ENCODE results near the gene EIF5AL1.
"Not testable (repeated sequence)": the region's sequence is repeated elsewhere in the genome, so short reads cannot be mapped to it uniquely, and the experiment has no call there.

The EIF5AL1 gene

DNA sequence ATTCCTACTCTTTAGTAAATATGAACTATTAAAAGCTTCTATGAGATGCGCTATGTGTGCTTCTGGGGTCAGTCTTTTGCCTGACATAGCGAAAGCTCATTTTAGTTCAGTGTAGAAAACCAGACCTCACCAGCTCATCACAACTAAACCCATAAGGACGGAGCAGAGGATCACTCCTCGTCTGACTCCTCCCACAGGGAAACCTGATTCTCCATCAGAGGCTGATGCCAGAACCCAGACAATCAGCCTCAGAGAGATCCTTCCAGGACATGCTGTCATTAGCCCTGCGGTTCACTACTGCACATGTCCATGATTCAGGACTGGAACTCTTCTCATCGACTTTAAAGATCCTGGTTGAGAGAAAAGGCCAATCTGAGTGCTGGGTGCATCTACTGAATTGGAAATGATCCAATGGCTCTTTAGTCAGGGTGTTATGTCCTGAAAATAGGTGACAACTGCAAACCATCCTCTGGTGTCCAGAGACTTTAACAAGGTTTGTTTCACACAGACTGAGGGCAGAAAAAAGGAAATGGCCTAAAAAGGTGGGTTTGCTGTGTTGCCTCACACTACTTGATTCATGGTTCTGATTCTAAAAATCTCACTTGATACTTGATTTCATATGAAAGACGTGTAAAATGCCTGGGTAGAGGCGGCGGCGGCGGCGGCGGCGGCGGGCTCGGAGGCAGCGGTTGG is at the start of gene EIF5AL1:
Gene EIF5AL1, plus strand, starts transcription at position 643 of the 693 bp plus-strand sequence. CDS start 117 bp downstream, outside the sequence.
- DNase-seq, result not testable (repeated sequence)

DNA sequence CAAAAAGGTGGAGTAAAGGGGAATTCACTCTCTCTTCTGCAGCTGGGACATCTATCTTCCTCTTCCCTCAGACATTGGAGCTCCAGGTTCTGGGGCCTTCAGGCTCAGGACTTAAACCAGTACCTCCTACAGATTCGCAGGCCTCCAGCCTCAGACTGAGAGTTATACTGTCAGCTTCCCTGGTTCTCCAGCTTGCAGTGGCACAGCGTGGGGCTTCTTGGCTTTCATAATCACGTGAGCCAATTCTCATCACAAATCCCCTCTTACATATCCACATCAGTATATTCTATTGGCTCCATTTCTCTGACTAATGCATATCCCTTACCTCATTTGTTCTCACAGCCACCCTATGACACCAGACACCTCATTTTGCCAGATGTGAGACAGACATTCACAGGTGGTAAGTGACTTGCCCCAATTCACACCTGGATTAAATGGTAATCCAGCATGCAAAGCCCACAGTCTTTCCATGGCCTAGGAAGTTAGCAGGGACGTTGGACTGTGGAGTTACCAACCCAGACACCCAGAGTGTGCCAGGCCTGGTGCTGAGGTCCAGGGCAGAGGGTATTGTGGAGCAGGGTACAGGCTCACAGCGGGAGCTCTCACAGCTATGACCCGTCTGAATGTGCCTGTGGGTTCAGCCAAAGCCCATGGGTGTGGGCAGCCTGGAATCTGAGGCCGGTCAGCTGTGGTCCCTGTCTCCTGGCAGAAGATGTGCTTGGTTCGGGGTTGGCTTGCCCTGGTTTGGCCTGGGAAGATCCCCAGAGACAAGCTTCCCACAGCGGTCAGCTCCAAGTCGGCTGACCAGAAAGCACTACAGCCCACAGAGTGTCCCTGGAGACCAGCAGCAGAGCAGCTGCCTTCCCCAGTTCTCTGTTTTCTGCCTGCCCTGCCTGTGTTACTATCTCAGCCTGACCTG is 48.5 kb upstream of the EIF5AL1 start:
- DNase-seq, result no peak

DNA sequence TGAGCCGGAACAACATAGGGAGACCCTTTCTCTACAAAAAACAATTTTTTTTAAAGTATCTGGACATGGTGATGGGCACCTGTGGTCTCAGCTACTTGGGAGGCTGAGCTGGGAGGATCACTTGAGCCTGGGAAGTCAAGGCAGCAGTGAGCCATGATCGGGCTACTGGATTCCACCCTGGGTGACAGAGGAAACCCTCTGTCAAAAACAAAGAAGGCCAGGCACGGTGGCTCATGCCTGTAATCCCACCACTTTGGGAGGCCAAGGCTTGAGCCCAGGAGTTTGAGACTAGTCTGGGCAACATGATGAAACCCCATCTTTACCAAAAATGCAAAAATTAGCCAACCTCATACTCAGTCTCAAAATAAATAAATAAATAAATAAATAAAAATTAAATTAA is 47.0 kb upstream of the EIF5AL1 start:
- no peak for DNase-seq

DNA sequence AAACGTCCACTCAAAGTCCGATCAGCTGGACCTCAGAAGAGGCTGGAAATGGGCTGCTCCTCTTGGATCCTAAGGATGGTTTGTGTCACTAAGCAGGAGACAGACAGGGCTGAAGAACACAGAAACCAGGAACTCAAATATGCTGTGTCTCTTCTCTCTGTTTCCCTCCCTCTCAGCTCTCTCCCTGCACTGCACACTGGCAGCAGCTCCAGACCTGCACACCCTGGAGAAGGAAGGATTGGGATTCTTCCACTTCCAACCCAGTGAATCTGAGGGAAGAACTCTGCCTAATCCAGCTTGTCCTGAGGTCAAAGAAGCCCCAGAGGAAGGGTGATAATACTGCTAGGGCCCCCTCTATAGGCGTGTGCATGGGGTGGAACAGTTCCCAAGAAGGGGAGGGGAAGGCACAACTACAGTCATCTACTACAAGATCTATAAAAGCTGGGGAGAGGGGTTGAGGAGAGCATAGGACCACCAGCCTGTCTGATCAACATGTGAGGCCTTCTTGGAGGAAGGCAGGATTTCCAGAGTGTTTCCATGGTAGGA is 44.2 kb upstream of the EIF5AL1 start:
- no peak for DNase-seq

DNA sequence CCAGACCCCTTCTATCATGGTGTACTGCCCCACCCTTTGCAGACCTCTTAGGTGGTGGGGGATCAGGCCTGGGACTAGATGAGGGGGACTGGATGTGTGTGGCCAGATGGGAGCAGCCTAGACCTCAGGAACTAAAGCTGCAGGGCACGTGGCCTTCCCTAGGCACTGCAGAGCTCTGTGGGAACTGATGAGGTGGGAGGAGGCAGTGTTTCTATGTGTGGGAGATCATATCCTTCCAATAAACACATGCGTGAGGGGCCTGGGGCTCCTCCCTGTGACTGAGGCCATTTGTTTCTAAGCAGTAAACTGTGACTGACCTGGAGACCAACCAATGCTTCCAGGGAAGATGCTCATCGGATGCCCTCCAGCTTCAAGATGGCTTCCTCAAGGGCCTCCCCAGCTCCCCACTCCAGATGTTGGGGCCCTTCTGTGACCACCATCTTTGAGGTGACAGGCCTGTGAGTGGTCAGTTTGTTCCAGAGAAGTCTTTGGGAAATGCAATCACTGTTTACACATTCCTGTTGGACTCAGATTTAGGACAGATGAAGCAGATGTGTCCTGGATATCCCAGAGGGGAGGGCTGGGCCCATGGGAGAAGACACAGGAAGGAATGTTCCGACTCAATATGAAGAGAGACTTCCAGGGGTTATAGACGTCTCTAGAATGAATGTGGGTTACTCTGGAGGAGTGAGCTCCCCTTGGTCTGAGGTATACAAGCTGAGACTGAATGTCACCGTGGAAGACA is 43.3 kb upstream of the EIF5AL1 start:
- no peak for DNase-seq

DNA sequence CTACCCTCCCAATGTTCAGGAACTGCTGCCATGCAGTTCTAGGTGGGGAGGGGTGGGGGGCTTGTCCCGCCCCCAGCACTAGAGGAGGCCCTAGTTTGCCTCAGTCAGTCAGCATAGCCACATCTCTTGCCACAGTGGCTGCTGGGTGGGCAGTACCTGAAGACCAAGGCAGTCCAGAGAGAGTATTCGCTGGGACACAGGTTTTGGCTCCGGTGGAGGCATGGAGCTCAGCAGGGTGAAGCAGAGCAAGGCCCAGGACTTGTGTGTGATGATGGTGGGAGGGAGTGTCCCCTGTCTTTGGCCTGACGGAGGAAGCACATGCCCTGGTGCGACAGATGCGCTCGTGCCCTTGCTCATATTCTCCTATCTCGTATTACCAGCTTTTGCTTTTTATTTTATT is 42.2 kb upstream of the EIF5AL1 start:
- no peak for DNase-seq

DNA sequence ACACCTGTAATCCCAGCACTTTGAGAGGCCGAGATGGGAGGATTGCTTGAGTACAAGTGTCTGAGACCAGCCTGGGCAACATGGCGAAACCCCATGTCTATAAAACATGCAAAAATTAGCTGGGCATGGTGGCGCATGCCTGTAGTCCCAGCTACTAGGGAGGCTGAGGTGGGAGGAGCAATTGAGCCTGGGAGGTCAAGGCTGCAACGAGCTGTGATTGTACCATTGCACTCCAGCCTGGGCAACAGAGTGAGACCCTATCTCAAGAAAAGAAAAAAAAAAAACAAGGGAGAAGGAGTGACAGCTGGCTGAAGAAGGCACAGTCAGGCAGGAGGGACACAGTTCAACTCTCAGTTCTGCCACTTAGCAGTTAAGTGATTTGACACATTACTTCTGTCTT is 40.6 kb upstream of the EIF5AL1 start:
- no peak for DNase-seq

DNA sequence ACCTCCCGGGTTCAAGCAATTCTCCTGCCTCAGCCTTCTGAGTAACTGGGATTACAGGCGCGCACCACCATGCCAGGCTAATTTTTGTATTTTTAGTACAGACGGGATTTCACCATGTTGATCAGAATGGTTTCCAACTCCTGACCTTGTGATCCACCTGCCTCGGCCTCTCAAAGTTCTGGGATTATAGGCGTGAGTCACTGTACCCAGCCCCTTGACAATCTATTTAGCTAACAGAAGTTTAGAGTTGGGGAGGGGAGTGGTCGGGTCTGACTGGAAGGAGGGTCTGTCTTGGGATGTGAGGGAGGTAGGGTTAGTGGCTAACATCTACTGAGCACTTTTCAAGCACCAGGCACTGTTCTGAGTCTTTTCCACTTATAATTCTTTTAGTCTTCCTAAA is 39.9 kb upstream of the EIF5AL1 start:
- DNase-seq, result no peak

DNA sequence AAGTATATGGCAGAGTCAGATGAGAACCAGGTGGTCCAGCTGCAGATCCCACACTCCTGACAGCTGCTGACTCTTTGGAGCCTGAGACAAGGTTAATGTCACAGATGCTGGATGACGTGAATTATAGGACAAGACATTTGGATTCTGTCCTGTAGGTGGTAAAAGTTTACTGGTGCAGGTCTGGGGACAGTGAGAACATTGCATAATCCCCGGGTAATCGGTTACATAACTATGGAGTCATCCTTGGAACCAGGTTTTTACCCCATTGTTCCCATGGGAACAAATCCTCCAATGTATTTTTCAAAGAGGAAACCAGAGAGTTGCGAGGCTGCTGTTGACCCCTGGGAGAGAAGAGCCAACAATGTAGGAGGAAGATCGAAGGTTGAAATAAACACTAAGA is 39.4 kb upstream of the EIF5AL1 start:
- peak in 1 of 3 donors; percentile 14 for DNase-seq

DNA sequence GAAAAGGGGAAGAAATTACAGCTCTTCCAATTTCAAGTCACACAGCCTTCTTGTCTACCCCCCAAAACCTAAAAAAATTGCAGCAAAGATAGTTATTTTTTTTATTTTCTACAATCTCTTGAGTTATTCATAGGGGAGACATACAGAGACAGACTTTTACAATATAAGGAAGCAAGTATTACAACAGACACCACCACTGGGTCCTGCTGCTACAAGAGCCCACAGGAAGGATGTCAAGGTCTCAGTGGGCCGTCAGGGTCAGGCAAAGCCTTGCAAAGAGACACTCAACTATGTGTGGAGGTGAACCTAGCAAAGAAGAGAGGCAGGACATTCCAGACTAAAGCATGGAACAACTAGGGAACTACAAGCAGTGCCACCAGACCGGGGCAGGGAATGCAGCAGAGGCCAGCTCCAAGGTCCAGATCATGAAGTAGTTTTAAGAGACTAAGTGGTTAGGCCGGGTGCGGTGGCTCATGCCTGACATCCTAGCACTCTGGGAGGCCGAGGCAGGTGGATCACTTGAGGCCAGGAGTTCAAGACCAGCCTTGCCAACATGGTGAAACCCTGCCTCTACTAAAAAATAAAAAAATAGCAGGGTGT is 38.7 kb upstream of the EIF5AL1 start:
- DNase-seq, result peak in 2 of 3 donors; percentile 30 to 46

DNA sequence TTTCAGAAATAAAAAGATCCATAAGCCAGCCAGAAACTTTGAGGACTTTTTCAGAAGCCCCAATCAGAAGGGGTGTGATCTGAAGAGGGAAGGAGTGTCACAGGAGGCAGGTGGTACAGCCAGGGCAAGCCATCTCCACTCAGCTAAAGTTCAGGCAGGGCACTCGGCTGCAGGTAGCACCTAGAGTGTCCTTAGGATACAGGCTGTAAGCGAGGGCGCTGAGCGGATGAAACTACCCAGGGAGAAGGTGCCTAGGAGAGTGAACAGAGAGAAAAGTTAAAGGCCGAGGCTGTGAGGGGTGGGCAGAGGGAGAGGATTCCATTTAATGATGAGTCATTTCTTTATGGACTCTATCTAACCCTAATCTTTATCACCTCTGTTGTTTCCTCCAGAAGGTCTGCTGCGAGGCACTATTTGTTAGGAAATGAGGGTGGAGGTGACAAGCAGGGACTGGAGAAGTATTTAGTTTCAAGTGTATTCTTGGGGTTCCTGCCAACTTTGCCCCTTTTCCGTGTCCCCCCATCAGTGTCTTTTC is 37.1 kb upstream of the EIF5AL1 start:
- no peak for DNase-seq

DNA sequence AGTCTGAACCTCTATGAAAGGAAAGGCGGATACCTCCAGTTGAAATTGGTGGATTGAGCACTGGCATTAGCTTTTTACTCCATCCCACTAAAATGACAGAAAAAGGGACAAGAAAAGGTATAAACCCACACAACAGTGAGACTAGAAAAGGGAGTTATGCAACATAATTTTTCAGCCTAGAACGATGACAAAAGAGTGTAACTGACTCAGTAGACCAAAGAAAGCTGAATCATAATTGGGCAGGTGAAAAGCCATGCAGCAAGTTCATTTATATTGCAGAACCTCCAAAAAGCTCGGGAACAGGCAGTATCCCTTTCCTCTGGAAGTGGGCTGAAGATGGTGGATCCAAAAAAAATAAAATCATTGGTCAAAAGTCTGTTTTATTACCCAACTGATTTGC is 36.5 kb upstream of the EIF5AL1 start:
- DNase-seq, result no peak

DNA sequence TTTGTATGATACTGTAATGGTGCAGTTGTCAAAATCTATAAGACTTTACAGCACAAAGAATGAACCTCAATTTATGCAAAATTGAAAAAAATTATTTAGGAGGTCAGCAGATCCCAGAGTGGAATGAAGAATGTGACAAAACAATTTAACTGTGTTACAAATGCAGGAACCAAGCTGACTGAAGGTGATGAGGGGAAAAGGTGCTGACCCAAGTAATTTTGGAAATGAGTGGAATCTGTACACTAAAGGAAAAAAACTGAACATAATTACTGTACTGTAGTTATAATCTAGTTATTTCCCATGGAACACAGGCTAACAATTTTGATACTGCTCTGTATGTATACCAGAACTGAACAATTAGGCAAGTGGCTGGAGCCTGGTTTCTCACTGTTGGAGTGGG is 35.7 kb upstream of the EIF5AL1 start:
- no peak for DNase-seq

DNA sequence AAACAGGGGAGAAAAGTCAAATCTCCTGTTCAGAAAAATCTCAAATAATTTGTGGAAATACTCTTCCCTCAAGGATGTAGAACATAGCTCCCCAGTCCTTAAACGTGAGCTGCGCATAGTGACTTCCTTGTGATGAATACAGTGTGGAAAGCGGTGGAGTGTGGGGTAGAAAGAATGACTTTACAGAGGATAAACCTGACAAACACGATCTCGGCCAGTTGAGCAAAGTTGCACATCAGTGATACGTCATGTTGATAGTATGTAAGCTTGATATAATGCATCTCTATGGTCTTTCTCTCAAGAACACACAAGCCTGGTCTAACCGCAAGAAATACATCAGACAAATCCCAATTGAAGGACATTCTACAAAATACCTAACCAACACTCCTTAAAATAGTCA is 34.9 kb upstream of the EIF5AL1 start:
- DNase-seq, result no peak

DNA sequence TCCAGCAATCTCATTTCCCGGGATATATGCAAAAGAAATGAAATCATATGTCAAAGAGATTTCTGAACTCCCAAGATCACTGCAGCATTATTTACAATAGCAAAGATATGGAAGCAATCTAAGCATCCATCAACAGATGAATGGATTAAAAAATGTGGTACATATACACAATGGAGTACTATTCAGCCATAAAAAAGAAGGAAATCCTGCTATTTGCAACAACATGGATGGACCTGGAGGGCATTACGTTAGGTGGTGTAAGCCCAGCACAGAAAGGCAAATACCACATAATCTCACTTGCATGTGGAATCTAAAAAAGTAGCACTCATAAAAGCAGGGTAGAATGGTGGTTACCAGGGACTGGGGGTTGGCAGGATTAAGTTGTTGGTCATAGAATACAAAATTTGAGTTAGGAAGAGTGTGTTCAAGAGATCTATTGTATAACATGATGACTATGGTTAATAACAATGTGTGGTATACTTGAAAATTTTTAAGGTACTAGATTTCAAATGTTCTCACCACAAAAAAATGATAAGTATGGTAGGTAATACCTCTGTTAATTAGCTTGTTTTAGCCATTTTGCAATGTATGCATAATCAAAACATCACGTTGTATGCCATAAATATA is 32.9 kb upstream of the EIF5AL1 start:
- DNase-seq, result no peak

DNA sequence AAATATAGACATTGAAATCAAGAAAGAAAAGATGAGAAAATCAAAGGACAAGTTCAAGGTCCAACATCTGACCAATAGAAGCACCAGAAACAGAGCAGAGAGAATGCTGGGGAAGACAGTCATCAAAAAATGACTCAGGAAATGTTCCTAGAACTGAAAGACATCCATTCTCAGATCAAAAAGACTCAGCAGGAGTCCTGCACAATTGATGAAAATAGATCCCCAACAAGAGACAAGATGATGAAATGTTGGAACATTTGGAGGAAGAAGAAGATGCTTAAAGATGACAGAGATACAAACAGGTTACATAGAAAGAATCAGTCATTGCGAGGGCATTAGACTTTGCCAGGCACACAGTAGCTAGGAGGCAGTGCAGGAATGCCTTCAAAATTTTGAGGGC is 30.0 kb upstream of the EIF5AL1 start:
- no peak for DNase-seq

DNA sequence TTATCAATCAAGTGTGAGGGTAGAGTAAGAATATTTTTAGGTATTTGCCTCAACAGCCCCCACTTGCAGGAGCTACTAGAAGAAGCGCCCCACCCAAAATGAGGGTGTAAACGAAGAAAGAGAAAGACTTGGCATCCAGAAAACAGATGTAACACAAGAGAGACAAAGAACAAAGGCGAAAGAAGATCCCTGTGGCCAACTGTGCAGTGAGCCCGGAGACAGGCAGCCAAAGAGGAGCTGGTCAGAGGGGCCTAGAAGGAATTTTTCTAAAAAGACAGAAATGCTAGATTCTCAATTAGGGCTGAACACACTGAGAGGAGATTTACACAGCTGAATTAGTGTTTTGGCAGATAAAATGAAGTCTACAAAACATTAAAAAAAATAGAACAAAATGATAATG is 29.6 kb upstream of the EIF5AL1 start:
- no peak for DNase-seq

DNA sequence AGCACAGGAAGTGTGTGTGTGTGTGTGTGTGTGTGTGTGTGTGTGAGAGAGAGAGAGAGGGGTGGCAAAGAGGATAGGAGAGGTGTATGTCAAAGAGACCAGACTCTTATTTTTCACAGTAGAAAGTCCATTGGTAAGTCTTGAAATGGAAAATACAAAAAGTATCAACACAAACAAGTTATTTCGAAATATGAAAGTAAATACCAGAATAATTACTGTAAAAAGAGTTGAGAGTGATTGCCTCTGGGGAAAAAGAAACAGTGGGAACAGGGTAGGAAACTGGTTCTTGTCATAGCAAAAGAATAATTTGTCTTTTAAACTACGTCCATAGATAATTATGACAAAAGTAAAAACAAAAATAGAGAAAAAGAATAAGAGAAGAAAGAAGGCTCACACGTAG is 29.0 kb upstream of the EIF5AL1 start:
- no peak for DNase-seq

DNA sequence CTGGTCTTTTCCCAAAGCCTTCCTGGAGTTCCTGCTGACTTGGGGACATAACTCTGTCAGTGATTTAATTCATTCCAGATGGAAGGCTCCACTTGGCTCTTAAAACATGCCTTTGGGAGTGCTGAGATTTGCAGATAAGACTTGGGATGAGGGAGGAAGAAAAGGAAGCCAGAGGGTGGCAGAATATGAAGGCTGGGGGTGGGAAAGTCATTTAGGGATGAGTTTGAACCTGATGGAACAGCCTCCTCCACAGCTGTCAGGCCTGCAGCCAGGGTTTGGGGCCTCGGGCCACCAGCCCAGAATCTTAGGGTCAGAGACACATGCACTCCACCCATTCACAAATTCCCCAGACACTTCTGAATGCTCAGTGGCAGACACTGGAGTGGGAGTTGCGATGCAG is 28.4 kb upstream of the EIF5AL1 start:
- no peak for DNase-seq

DNA sequence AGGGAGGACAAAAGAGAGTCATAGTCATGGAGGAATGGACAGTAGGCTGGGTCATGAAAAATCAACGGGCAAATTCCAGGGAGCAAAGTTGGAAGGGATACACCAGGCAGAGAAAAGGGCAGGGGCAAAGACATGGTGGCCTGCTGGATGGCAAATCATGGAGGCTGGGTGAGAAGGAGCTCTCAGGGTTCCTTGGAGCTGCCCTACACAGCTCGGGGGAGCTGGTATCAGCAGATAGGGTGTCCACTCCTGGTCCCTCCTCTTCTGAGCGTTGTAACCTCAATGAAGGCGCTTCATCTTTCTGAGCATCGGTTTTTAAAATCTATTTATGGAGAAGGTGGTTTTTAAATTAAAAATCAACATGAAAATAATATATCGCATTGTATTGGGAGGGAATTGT is 27.9 kb upstream of the EIF5AL1 start:
- DNase-seq, result no peak

DNA sequence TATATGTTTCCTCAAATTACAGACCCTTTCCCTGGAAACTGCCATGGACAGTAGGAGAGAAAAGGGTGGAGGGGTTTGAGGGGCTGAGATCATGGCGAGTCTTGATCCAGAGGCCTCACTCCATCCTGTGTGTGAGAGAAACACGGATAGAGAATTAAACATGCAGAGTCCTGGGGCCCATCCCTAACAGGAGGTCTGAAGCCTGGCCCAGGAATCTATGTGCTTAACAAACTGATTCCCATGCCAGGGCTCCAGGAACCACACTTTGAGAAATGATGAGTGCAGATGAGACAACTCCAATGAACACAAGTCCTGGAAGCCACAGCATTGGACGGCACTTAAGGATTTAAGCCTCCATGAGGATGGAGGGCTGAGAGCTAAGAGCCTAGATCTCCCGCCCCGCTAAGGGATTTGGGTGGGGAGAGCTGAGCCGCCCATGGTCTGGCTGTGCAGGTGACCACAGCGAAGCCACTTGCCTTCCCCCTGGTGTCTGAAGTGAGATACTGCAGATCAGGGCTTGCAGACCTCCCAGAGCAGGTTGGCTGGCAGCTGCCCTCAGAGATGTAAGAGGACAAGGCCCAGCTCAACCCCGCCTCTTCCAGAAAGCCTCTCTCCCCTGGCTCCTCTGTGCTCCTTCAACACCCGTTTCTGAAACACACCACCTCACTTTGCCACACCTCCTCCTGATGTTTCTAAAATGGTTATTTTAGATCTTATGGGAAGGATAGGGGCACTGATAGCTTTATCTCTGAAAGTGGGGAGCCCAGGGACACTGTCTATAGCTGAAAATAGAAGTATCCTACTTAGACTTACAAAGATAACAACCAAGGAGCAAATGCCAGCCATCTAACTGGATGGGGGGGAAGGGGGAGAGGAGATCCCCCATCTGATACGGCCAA is 24.8 kb upstream of the EIF5AL1 start:
- DNase-seq, result peak; percentile 53 to 72 (median 66)

All from suppressor macrophage treated with lipopolysaccharide for 1 hour (primary cell).